H1 (cell line): ENCODE data around the gene NHLH1. TPM values are rescaled to one million over a fixed set of nuclear protein-coding genes. Genes with fewer than 3 reads are reported as not detected.

ENCODE experiments used
- FOSL1 ChIP-seq: IDR thresholded peaks from 2 replicates; pipeline ENCODE4 v1.6.1; 2011; ENCODE audit warnings: mild to moderate bottlenecking, low read depth, low read length, moderate library complexity; ENCODE audit not compliant: insufficient read depth
- KDM5A ChIP-seq: fragments of 200-600 bp; IDR thresholded peaks from 2 replicates; pipeline ENCODE4 v1.7.1; 2012; ENCODE audit warnings: mild to moderate bottlenecking, low read length, inconsistent platforms, mixed read lengths
- RFX5 ChIP-seq: IDR thresholded peaks from 2 replicates; pipeline ENCODE4 v1.6.1; 2011; ENCODE audit warnings: low read depth, low read length, improper control_type of control experiment, borderline replicate concordance
- TAF7 ChIP-seq: optimal IDR thresholded peaks from 2 replicates; pipeline ENCODE3; 2011; ENCODE audit warnings: low read depth, mild to moderate bottlenecking, inconsistent platforms, low read length, moderate library complexity, borderline replicate concordance
- polyA plus RNA-seq, 7 experiments: library from polyadenylated mRNA; depleted of rRNA in 3 of 7; stranded (reverse) in 5 of 7; unstranded in 2 of 7; fragments of >200 nt in 5 of 7; fragments of 200-250 nt in 2 of 7; gene quantifications; 1 replicate in 5 of 7; 2 replicates in 1 of 7; 4 replicates in 1 of 7; pipeline versions ENCODE4 v1.2.1 to v1.2.3, GENCODE V29; 2011 to 2013; ENCODE audit warnings: missing spikeins in 2 of 7, mixed read lengths in 2 of 7
- total RNA-seq: library from RNA; stranded (reverse); fragmentation: NEBNext Ultra II Directional; extraction: Animal tissue kit (Norgen Biotek cat#: 25700); gene quantifications from 2 replicates; pipeline ENCODE4 v1.2.1, GENCODE V29; 2021
- TF ChIP-seq, protein P1 (sequence below): fragments of 300-600 bp; sonication (generic); IDR thresholded peaks from 2 replicates; pipeline ENCODE4 v1.7.1; 2012; ENCODE audit warnings: low read length, moderate library complexity, mild to moderate bottlenecking, inconsistent platforms; ENCODE audit not compliant: insufficient replicate concordance
- TF ChIP-seq, protein P2 (sequence below): IDR thresholded peaks from 2 replicates; pipeline ENCODE4 v1.6.1; 2011; ENCODE audit warnings: low read length, improper control_type of control experiment
- TF ChIP-seq, protein P3 (sequence below), 3 experiments: IDR thresholded peaks; 1 replicate in 2 of 3; 2 replicates in 1 of 3; pipeline versions ENCODE4 v1.5.1 to v1.6.1; 2011; ENCODE audit warnings: low read length in 3 of 3, mild to moderate bottlenecking in 3 of 3, inconsistent platforms in 2 of 3, low read depth in 1 of 3, moderate library complexity in 1 of 3; ENCODE audit not compliant: insufficient read depth in 1 of 3; ENCODE audit errors: control extremely low read depth in 1 of 3

Gene NHLH1
- total and polyA plus RNA-seq, 2 of the 8 experiments (the other 6 are each of a cell fraction or from before 2014, with no cell fraction given): 0.39 to 0.91 TPM

DNA sequence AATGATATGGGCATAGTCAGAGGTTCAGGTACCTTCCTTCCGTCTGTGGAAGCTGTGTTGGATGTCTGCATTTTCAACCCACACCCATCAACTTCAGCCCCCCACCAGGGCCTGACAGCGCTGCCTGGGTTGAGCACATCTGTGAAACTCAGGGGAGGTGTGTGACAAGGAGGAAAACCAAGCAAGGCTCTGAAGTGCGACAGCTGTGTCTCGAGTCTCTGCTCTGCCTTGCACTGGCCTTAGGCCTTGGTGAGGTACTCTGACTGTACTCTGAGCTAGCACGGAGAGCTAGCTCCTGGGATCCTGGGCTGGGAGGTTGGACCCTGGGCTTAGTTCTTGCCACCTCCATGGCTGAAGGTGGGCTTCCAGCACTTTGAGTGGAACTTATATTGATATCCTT is 42.6 kb downstream of the NHLH1 start (continued):
- TF ChIP-seq, protein P1, sequence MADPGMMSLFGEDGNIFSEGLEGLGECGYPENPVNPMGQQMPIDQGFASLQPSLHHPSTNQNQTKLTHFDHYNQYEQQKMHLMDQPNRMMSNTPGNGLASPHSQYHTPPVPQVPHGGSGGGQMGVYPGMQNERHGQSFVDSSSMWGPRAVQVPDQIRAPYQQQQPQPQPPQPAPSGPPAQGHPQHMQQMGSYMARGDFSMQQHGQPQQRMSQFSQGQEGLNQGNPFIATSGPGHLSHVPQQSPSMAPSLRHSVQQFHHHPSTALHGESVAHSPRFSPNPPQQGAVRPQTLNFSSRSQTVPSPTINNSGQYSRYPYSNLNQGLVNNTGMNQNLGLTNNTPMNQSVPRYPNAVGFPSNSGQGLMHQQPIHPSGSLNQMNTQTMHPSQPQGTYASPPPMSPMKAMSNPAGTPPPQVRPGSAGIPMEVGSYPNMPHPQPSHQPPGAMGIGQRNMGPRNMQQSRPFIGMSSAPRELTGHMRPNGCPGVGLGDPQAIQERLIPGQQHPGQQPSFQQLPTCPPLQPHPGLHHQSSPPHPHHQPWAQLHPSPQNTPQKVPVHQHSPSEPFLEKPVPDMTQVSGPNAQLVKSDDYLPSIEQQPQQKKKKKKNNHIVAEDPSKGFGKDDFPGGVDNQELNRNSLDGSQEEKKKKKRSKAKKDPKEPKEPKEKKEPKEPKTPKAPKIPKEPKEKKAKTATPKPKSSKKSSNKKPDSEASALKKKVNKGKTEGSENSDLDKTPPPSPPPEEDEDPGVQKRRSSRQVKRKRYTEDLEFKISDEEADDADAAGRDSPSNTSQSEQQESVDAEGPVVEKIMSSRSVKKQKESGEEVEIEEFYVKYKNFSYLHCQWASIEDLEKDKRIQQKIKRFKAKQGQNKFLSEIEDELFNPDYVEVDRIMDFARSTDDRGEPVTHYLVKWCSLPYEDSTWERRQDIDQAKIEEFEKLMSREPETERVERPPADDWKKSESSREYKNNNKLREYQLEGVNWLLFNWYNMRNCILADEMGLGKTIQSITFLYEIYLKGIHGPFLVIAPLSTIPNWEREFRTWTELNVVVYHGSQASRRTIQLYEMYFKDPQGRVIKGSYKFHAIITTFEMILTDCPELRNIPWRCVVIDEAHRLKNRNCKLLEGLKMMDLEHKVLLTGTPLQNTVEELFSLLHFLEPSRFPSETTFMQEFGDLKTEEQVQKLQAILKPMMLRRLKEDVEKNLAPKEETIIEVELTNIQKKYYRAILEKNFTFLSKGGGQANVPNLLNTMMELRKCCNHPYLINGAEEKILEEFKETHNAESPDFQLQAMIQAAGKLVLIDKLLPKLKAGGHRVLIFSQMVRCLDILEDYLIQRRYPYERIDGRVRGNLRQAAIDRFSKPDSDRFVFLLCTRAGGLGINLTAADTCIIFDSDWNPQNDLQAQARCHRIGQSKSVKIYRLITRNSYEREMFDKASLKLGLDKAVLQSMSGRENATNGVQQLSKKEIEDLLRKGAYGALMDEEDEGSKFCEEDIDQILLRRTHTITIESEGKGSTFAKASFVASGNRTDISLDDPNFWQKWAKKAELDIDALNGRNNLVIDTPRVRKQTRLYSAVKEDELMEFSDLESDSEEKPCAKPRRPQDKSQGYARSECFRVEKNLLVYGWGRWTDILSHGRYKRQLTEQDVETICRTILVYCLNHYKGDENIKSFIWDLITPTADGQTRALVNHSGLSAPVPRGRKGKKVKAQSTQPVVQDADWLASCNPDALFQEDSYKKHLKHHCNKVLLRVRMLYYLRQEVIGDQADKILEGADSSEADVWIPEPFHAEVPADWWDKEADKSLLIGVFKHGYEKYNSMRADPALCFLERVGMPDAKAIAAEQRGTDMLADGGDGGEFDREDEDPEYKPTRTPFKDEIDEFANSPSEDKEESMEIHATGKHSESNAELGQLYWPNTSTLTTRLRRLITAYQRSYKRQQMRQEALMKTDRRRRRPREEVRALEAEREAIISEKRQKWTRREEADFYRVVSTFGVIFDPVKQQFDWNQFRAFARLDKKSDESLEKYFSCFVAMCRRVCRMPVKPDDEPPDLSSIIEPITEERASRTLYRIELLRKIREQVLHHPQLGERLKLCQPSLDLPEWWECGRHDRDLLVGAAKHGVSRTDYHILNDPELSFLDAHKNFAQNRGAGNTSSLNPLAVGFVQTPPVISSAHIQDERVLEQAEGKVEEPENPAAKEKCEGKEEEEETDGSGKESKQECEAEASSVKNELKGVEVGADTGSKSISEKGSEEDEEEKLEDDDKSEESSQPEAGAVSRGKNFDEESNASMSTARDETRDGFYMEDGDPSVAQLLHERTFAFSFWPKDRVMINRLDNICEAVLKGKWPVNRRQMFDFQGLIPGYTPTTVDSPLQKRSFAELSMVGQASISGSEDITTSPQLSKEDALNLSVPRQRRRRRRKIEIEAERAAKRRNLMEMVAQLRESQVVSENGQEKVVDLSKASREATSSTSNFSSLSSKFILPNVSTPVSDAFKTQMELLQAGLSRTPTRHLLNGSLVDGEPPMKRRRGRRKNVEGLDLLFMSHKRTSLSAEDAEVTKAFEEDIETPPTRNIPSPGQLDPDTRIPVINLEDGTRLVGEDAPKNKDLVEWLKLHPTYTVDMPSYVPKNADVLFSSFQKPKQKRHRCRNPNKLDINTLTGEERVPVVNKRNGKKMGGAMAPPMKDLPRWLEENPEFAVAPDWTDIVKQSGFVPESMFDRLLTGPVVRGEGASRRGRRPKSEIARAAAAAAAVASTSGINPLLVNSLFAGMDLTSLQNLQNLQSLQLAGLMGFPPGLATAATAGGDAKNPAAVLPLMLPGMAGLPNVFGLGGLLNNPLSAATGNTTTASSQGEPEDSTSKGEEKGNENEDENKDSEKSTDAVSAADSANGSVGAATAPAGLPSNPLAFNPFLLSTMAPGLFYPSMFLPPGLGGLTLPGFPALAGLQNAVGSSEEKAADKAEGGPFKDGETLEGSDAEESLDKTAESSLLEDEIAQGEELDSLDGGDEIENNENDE: no peak
- TF ChIP-seq TAF7 (no peak), FOSL1 (no peak), RFX5 (no peak), KDM5A (no peak)
- TF ChIP-seq, protein P2, sequence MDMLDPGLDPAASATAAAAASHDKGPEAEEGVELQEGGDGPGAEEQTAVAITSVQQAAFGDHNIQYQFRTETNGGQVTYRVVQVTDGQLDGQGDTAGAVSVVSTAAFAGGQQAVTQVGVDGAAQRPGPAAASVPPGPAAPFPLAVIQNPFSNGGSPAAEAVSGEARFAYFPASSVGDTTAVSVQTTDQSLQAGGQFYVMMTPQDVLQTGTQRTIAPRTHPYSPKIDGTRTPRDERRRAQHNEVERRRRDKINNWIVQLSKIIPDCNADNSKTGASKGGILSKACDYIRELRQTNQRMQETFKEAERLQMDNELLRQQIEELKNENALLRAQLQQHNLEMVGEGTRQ: no peak
- TF ChIP-seq, protein P3, sequence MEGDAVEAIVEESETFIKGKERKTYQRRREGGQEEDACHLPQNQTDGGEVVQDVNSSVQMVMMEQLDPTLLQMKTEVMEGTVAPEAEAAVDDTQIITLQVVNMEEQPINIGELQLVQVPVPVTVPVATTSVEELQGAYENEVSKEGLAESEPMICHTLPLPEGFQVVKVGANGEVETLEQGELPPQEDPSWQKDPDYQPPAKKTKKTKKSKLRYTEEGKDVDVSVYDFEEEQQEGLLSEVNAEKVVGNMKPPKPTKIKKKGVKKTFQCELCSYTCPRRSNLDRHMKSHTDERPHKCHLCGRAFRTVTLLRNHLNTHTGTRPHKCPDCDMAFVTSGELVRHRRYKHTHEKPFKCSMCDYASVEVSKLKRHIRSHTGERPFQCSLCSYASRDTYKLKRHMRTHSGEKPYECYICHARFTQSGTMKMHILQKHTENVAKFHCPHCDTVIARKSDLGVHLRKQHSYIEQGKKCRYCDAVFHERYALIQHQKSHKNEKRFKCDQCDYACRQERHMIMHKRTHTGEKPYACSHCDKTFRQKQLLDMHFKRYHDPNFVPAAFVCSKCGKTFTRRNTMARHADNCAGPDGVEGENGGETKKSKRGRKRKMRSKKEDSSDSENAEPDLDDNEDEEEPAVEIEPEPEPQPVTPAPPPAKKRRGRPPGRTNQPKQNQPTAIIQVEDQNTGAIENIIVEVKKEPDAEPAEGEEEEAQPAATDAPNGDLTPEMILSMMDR (IDR thresholded peaks at IDR 0.05; ENCODE audit: control extremely low read depth in 1 of 3, insufficient read depth in 1 of 3, low read depth in 1 of 3, low read length in 3 of 3): no peak
